Inferior parietal cortex (tissue), 1 donor: ENCODE results near the gene TARS3.
"Not testable (repeated sequence)": the region's sequence is repeated elsewhere in the genome, so short reads cannot be mapped to it uniquely, and the experiment has no call there.

Experiments
- DNase-seq: peaks from one replicate; pipeline ENCODE4 v3.0.0-alpha.2; 2016; ENCODE audit errors: extremely low spot score

The TARS3 gene

DNA sequence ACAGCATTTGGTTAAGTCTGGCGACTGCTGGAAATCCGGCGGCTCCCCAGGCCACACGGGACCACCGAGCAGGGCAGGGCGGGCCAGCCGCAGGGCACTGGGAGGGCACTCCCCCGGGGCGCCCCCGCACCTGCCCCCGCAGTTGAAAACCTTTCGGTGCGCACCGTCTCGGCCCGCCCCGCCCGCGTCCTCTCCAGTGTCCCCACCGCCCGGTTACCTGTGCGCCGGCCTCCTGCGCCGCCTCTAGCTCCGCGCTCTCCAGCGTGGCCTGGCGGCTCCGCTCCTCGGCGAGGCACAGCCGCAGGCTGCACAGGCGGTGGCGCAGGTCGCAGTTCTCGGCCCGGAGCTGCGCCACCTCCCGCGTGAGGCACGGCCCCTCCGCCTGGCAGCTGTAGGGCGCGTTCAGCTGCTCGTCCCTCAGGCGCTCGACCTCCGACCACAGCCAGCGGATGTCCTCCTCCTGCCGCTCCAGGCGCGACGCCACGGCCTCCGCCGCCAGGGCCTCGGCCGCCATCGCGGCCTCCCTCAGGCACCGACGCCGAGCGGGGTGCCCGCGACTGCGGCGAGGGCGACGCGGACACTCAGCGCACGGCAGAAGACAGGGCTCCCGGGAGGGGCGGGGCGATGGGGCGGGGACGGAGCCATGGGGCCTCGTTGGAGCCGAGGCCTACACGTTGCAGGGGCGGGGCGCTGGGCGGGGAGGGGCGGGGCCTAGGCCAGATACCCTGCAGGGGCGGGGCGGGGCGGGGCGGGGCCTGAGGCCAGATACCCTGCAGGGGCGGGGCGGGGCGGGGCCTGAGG, at the start of gene TARS3:
Gene TARS3, minus strand, starts transcription at position 600 of the 801 bp plus-strand sequence. Its CDS starts 86 bp downstream, at position 514.
- peak; percentile 73 for DNase-seq

- DNase-seq: no peak
Observed at GRCh38 chr15:101773496-101774100, 49.3 kb upstream of the TARS3 start.

GRCh38 chr15:101772921-101773320, 48.6 kb upstream of the TARS3 start:
- DNase-seq: no peak

GRCh38 chr15:101767083-101767640, 42.9 kb upstream of the TARS3 start:
- not testable (repeated sequence) for DNase-seq

GRCh38 chr15:101765772-101766456, 41.6 kb upstream of the TARS3 start:
- no peak for DNase-seq

DNA sequence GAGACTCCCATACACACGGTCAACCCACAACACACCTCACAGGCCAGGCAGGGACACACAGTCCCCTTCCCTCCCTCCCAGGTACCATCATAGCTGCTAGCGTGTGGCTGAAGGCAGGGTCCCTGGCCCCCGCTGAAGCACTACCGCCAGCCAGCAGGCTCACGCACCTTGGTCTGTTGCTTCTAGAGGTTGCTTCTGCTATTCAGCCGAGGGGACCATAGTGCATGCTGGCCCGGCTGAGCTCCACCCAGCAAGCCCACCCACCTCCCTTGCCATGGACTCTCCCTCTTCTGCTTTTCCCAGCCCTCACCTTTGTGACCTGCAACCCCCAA, 41.0 kb upstream of the TARS3 start:
- DNase-seq: not testable (repeated sequence)

- DNase-seq: not testable (repeated sequence)
Observed at GRCh38 chr15:101764669-101765339, 40.5 kb upstream of the TARS3 start.

DNA sequence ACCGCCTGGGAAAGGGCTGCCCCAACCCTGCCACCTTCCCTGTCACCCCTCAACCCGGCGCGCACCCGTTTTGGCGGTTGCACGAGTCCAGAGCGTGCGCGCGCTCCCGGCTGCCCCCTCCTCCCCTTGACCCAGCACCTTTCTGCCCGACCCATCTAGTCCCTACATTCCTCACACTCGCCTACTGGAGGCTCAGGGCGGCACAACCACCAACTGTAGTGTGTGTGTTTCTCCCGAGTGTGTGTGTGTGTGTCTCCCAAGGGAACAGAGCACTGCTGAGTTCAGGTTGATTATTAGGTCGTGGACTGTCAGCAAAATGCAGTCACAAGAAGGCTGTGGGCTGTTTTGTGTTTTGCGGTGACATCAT, 22.4 kb upstream of the TARS3 start:
- not testable (repeated sequence) for DNase-seq

DNA sequence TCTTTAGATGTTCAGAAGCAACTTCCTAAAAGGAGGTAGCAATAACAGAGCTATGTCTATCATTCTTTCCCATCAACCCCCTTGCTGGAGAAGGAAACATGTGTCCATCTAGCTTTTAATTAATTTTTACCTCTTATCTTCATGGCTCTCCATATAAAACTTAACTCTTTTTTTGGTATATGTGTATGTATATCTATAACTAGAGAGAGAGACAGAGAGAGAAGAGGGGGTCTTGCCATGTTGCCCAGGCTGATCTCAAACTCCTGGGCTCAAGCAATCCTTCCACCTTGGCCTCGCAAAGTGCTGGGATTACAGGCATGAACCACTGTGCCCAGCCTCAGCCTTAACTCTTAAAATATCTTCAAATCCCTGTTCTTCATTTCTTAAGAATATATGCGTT, 10.6 kb upstream of the TARS3 start:
- DNase-seq: not testable (repeated sequence)

DNA sequence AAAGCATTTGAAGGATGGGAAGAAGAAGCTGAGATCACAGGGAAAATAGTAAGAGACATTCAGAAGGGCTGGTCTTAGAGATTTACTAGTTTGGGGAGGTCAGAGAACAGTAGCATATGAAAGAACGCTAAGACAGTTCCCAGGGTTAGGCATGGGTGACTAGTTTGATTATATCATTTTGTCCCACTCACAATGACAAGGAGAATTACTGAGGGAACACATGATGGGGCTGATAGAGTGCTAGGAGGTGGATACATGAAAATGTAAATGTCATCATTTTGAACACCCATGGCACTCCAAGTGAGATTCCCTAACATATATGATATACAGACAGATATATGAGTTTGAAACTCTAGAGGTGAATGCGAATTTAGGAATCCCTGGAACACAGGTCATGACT, 9.3 kb upstream of the TARS3 start:
- no peak for DNase-seq

GRCh38 chr15:101732772-101733171, 8.5 kb upstream of the TARS3 start:
- no peak for DNase-seq

DNA sequence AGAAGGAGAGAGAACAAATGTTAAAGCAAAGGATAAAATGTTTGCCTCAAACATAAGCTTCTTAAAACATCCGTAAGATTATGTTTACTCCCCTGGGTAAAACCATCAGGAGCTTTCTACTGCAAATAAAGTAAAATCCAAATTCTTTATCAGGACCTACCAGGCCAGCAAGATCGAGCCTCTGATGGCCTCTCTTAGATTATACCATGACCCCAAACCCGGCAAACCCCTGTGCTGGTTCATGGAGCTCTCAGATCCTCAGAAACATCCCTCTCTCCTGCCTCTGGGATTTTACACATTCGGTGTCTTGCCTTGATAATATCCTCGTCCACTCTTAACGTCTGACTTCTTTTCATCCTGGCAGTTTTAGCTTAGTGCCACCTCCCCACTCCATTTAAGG, 7.5 kb upstream of the TARS3 start:
- DNase-seq: no peak

GRCh38 chr15:101727186-101727585, 2.9 kb upstream of the TARS3 start:
- no peak for DNase-seq

DNA sequence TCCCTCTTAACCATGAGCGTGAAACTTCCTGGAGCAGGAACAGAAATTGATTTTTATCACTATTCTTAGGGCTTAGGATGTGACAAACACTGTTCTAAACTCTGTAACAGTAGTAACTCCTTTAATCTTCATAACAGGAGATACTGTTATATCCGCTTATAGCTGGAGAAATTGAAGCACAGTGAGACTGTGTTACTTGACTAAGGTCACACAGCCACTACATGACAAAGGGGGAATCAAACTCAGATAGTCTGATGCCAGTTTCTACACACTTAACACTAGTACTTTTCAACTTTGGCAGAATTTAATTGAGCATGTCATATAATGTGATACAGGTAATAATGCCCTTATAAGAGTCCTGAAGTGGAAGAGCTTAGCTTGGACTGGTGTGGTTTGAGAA, 800 bp upstream of the TARS3 start:
- no peak for DNase-seq

- peak; percentile 61 for DNase-seq
Observed at GRCh38 chr15:101724675-101725005, 367 bp upstream of the TARS3 start.

DNA sequence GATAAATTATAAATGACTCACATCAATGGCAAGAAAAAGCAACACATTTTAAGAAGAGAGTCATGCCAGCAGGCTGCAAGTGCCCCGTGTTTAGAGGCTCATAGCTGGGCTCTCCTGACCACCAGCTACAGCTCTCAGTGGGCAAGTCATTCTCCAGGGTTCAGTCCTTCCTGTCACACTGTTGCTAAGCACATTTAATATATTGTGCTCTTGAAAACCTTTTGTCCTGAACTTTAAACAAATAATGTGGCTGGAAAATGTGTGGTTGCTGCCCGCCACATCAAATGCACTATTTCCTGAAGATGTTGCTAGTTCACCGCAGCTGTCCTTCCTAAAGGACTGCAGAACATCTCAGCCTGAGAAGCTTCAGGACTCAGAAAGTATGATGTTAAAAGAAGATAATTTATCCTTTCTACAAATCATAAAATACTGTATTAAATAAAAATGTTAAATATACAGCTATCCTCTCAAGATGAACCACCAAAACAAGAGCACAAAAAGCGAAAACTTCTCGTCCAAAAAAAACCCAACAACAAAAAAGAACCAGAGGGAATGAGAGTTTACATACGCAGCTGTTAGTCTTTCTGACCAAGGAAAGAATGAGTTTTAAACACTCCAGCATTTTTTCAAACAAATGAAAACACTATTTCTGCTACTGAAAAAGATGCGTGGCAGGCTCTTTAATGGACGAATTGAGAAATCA, 951 bp downstream of the TARS3 start:
- peak; percentile 32 for DNase-seq

- DNase-seq: no peak
Observed at GRCh38 chr15:101718896-101719295, 5.4 kb downstream of the TARS3 start.

DNA sequence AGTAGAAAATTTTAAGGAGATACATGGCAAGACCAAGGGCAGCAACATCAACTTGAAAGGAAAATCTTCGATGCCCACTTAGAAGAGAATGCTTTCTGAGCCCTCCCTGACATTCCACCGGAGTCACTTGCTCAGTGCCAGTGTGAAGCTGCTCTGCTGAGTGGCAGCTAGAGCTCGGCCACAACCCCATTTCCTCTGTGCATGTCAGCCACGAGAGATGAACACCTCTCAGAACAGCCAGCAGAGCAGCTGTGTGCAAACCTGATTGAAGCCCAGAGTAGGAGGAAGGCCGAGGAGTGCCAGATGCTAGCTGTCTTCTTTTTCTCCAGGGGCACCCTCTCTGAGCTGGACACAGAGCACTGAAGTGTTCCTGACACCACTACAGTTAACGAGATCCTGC, 12.2 kb downstream of the TARS3 start:
- DNase-seq: no peak

DNA sequence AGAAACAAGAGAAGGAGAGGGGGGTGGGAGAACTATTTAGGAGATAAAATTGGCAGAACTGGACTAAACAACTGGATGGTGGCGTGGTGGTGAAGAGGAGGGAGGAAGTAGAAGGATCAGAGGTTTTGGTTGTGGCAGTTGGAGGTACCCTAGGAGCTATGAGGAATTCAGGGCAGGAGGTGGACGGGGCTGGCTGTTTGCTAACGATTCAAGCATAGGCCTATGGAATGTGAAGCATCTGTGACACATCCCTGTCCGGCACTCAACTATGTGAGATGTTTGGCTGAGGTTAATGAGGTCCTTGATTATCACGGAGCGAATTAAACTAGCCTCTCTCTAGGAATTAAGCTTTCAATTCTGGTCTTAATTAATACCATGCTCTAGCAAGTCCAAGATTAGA, 13.5 kb downstream of the TARS3 start:
- no peak for DNase-seq

GRCh38 chr15:101709466-101709865, 14.8 kb downstream of the TARS3 start:
- DNase-seq: no peak

GRCh38 chr15:101707983-101708382, 16.3 kb downstream of the TARS3 start:
- no peak for DNase-seq

DNA sequence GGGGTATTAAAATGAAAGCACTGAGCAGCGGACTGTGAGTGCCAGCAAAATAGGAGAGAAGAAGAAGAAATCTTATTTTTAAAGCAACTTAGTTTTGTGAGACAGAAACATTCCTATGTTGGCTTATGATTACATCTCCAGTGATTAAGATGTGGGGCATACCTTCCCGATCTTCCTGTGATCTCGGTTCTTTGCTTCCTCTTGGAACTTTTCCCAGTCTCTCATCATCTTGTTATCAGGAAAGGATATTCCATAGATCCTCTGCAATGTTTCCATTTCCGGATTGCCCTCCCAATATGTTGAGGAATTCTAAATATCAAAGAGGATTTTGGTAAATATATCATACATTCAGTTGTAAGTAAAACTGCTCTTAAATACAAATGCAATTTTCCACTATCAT, 22.2 kb downstream of the TARS3 start:
- no peak for DNase-seq
